ENCODE results near the gene SULT1A3. TPM values are rescaled to one million over a fixed set of nuclear protein-coding genes. Genes with fewer than 3 reads are reported as not detected.

Gene SULT1A3
- total RNA-seq, 1 experiment from 2014 or later: 23.5 TPM

DNA sequence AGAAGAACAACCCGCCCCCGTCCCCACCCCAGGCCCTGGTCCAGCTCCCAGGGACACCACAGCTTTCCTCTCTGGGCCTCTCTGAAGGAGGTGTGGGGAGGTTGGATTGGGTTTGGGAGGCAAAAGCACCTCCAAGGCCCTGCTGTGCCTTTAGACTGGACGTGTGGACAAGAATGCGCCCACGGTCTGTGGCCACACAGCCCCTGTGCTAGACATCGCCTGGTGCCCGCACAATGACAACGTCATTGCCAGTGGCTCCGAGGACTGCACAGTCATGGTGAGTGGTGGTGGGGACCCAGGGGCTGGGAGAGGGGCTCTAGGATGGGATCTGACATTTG is 12.6 kb upstream of the SULT1A3 start:
- H3K27me3 ChIP-seq (ENCODE audit: insufficient read depth, low read length): no peaks in the 10 kb centered on the region
- ATAC-seq (no peak), DNase-seq (ENCODE audit: low read depth, low spot score) (no peak)
- H3K36me3 ChIP-seq (ENCODE audit: control insufficient read depth in 1 of 2, insufficient read depth in 2 of 2, low read length in 2 of 2): no peaks in the 10 kb centered on the region
- no peak for TF ChIP-seq SIN3A (IDR thresholded peaks at IDR 0.05; ENCODE audit: low read depth)
- TF ChIP-seq ELF1 (IDR thresholded peaks at IDR 0.05; ENCODE audit: borderline replicate concordance, low read depth): no peak
- no peak for TF ChIP-seq REST (IDR thresholded peaks at IDR 0.05; ENCODE audit: low read depth)
- TF ChIP-seq POLR2A (IDR thresholded peaks at IDR 0.05; ENCODE audit: borderline replicate concordance, extremely low read depth, insufficient read depth, insufficient read length): no peak
- TF ChIP-seq POLR2AphosphoS5 (IDR thresholded peaks at IDR 0.05; ENCODE audit: low read depth, low read length): no peak
- no peak for TF ChIP-seq SP1 (IDR thresholded peaks at IDR 0.05; ENCODE audit: low read depth)
- no peak for TF ChIP-seq JUND (IDR thresholded peaks at IDR 0.05)
- TF ChIP-seq TCF7L2 (IDR thresholded peaks at IDR 0.05; ENCODE audit: borderline replicate concordance, extremely low read depth, insufficient read depth, insufficient read length): no peak
- TF ChIP-seq MAX (IDR thresholded peaks at IDR 0.05): no peak
- TF ChIP-seq EZH2phosphoT487 (IDR thresholded peaks at IDR 0.05; ENCODE audit: borderline replicate concordance): no peak
- TF ChIP-seq EZH2 (IDR thresholded peaks at IDR 0.05): no peak
- TF ChIP-seq, protein P1, sequence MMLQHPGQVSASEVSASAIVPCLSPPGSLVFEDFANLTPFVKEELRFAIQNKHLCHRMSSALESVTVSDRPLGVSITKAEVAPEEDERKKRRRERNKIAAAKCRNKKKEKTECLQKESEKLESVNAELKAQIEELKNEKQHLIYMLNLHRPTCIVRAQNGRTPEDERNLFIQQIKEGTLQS (IDR thresholded peaks at IDR 0.05): no peak
- no peak for TF ChIP-seq ZBTB33 (IDR thresholded peaks at IDR 0.05; ENCODE audit: extremely low read depth, insufficient replicate concordance, low read length)
- no peak for TF ChIP-seq EGR1 (IDR thresholded peaks at IDR 0.05; ENCODE audit: low read depth)
- TF ChIP-seq ZNF274 (IDR thresholded peaks at IDR 0.05; ENCODE audit: low read depth, low read length): no peak
- no peak for TF ChIP-seq CEBPB (IDR thresholded peaks at IDR 0.05; ENCODE audit: low read depth)
- no peaks in the 10 kb centered on the region for H3K9me3 ChIP-seq (ENCODE audit: control insufficient read depth in 1 of 2, insufficient read depth in 1 of 2, low read depth in 1 of 2, low read length in 2 of 2)
- H4K20me1 ChIP-seq (ENCODE audit: insufficient read depth): no peaks in the 10 kb centered on the region
- ChIA-PET CTCF (interaction anchor here (1.3 kb wide), 1 partner anchor 43 kb away, joined by 3 read pairs; no protein-coding TSS in a partner anchor), POLR2A (no interaction called here), RAD21 (ENCODE audit: low non-redundant PET in 1 of 2, low total read pairs in 2 of 2, uncharacterized antibody in 2 of 2, unreplicated experiment in 2 of 2) (no interaction called here)
- no peak overlapping the region for H3K4me3 ChIP-seq (replicated peaks in 1 of 2; ENCODE audit: low read depth in 1 of 2, low read length in 2 of 2)
- intact Hi-C loops (cut with micrococcal nuclease): no loop called here
- BruUV-seq (replicated peaks): no TSS peak
- H3K4me1 ChIP-seq (ENCODE audit: control insufficient read depth in 1 of 2, insufficient read depth in 2 of 2, low read length in 2 of 2): peaks cover 5 to 19% of the 10 kb centered on the region in 2 experiments; a peak in 3 of 4 replicates
- no peak overlapping the region for H3K27ac ChIP-seq (ENCODE audit: low read depth, low read length)
- H3K79me2 ChIP-seq (ENCODE audit: insufficient read depth, low read length): no peaks in the 10 kb centered on the region
- no peak overlapping the region for H2AFZ ChIP-seq (ENCODE audit: low read depth, low read length, poor library complexity, severe bottlenecking)
- H3K4me2 ChIP-seq (ENCODE audit: low read length): no peak overlapping the region
- no peaks in the 10 kb centered on the region for H3K9me2 ChIP-seq (ENCODE audit: insufficient read depth)
- no peak overlapping the region for H3K9ac ChIP-seq (ENCODE audit: low read length)
